Mesenchymal stem cell (in vitro differentiated cells and primary cell): Measurements from ENCODE around the gene COL15A1.

Experiments
- DNase-seq: peaks from one replicate; pipeline ENCODE4 v3.0.0-alpha.2; 2013
- H2AFZ ChIP-seq: one replicate; pipeline ENCODE4 v1.6.1; 2013; ENCODE audit warnings: low read depth, mild to moderate bottlenecking, control low read depth, inconsistent platforms, low read length, moderate library complexity
- H2AK5ac ChIP-seq: 2 replicates; pipeline ENCODE4 v1.6.1; 2013; ENCODE audit warnings: low read length, moderate library complexity, mild to moderate bottlenecking, inconsistent platforms; ENCODE audit not compliant: severe bottlenecking
- H2BK120ac ChIP-seq: one replicate; pipeline ENCODE4 v1.6.1; 2013; ENCODE audit warnings: low read depth, mild to moderate bottlenecking, inconsistent platforms, low read length, moderate library complexity
- H2BK12ac ChIP-seq, 2 experiments: one replicate each; pipeline ENCODE4 v1.6.1; 2013; ENCODE audit warnings: inconsistent platforms in 2 of 2, low read length in 2 of 2, mild to moderate bottlenecking in 2 of 2, moderate library complexity in 2 of 2, control low read depth in 1 of 2
- H2BK15ac ChIP-seq: one replicate; pipeline ENCODE4 v1.6.1; 2013; ENCODE audit warnings: mild to moderate bottlenecking, low read depth, inconsistent platforms; ENCODE audit not compliant: poor library complexity, severe bottlenecking
- H2BK5ac ChIP-seq: 2 replicates; pipeline ENCODE4 v1.6.1; 2013; ENCODE audit warnings: low read depth, mild to moderate bottlenecking, low read length, control low read depth, inconsistent platforms; ENCODE audit not compliant: poor library complexity, severe bottlenecking
- H3K14ac ChIP-seq, 2 experiments: one replicate each; pipeline ENCODE4 v1.6.1; 2013; ENCODE audit warnings: inconsistent platforms in 2 of 2, low read length in 2 of 2, control low read depth in 1 of 2, mild to moderate bottlenecking in 1 of 2, moderate library complexity in 1 of 2
- H3K18ac ChIP-seq, 2 experiments: one replicate each; pipeline ENCODE4 v1.6.1; 2013; ENCODE audit warnings: inconsistent platforms in 2 of 2, low read length in 2 of 2, control low read depth in 1 of 2, low read depth in 1 of 2, mild to moderate bottlenecking in 1 of 2
- H3K23ac ChIP-seq, 2 experiments: one replicate each; pipeline ENCODE4 v1.6.1; 2013; ENCODE audit warnings: inconsistent platforms in 2 of 2, low read length in 2 of 2, mild to moderate bottlenecking in 2 of 2, moderate library complexity in 2 of 2, control low read depth in 1 of 2
- H3K27ac ChIP-seq: 2 replicates; pipeline ENCODE4 v1.5.1; 2013; ENCODE audit warnings: mild to moderate bottlenecking, moderate library complexity, low read length, control low read depth, inconsistent platforms; ENCODE audit not compliant: poor library complexity, severe bottlenecking
- H3K27me3 ChIP-seq, 2 experiments: 2 replicates each; pipeline versions ENCODE4 v1.6.1 to v1.7.0; 2013; ENCODE audit warnings: low read length in 2 of 2, mild to moderate bottlenecking in 2 of 2, moderate library complexity in 2 of 2, control low read depth in 1 of 2, inconsistent platforms in 1 of 2; ENCODE audit not compliant: control insufficient read depth in 1 of 2, insufficient read depth in 1 of 2
- H3K36me3 ChIP-seq, 2 experiments: 2 replicates each; pipeline versions ENCODE4 v1.6.1 to v1.7.0; 2013; ENCODE audit warnings: low read length in 2 of 2, control low read depth in 1 of 2, inconsistent platforms in 1 of 2, low read depth in 1 of 2, mild to moderate bottlenecking in 1 of 2; ENCODE audit not compliant: insufficient read depth in 2 of 2, control insufficient read depth in 1 of 2
- H3K4ac ChIP-seq, 2 experiments: one replicate each; pipeline ENCODE4 v1.6.1; 2013; ENCODE audit warnings: inconsistent platforms in 2 of 2, low read length in 2 of 2, mild to moderate bottlenecking in 2 of 2, moderate library complexity in 2 of 2, control low read depth in 1 of 2, low read depth in 1 of 2
- H3K4me1 ChIP-seq: 2 replicates; pipeline ENCODE4 v1.6.1; 2013; ENCODE audit warnings: low read depth, low read length, control low read depth; ENCODE audit not compliant: control insufficient read depth, insufficient read depth
- H3K4me2 ChIP-seq: 2 replicates; pipeline ENCODE4 v1.6.1; 2013; ENCODE audit warnings: low read length, mild to moderate bottlenecking, inconsistent platforms; ENCODE audit not compliant: poor library complexity, severe bottlenecking
- H3K4me3 ChIP-seq, 2 experiments: 2 replicates each; pipeline versions ENCODE4 v1.5.1 to v1.7.0; 2013; ENCODE audit warnings: low read length in 2 of 2, mild to moderate bottlenecking in 2 of 2, control low read depth in 1 of 2, low read depth in 1 of 2; ENCODE audit not compliant: insufficient read depth in 1 of 2
- H3K79me1 ChIP-seq: replicated peaks from 2 replicates; pipeline ENCODE4 v1.6.1; 2013; ENCODE audit warnings: mild to moderate bottlenecking, control low read depth, low read length, inconsistent platforms; ENCODE audit not compliant: poor library complexity, severe bottlenecking
- H3K9ac ChIP-seq: 2 replicates; pipeline ENCODE4 v1.7.0; 2013; ENCODE audit warnings: mild to moderate bottlenecking, low read length, moderate library complexity
- H3K9me3 ChIP-seq: 2 replicates; pipeline ENCODE4 v1.7.0; 2013; ENCODE audit warnings: mild to moderate bottlenecking, low read length; ENCODE audit not compliant: control insufficient read depth
- H4K8ac ChIP-seq: one replicate; pipeline ENCODE4 v1.6.1; 2013; ENCODE audit warnings: inconsistent platforms, mild to moderate bottlenecking, low read length, moderate library complexity
- H4K91ac ChIP-seq: one replicate; pipeline ENCODE4 v1.6.1; 2013; ENCODE audit warnings: mild to moderate bottlenecking, low read length, inconsistent platforms
- WGBS: methylation state at CpG from one replicate; pipeline ENCODE4 v1.1.7; 2013; ENCODE audit warnings: mixed read lengths; 5-methylcytosine and 5-hydroxymethylcytosine counted together

The COL15A1 gene

DNA sequence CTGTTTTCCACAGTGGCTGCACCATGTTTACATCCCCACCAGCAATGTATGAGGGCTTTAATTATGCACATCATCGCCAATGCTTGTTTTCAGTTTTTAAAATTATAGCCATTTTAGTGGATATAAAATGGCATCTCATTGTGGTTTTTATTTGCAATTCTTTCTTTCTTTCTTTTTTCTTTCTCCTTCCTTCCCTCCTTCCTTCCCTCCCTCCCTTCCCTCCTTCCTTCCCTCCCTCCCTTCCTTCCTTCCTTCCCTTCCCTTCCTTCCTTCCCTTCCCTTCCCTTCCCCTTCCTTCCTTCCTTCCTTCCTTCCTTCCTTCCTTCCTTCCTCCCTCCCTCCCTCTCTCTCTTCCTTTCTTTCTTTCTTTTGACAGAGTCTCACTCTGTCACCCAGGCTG, 6.6 kb downstream of the COL15A1 start:
- no peak overlapping the region for H3K23ac ChIP-seq
- peaks cover 17 to 29% of the 10 kb centered on the region in 2 experiments for H3K27me3 ChIP-seq
- no peak overlapping the region for H3K27ac ChIP-seq
- no peak overlapping the region for H3K18ac ChIP-seq
- no peak overlapping the region for H3K4me2 ChIP-seq
- H3K9ac ChIP-seq = no peak overlapping the region
- H3K36me3 ChIP-seq = no peaks in the 10 kb centered on the region
- no peaks in the 10 kb centered on the region for H3K9me3 ChIP-seq
- no peak overlapping the region for H2AFZ ChIP-seq
- no peak overlapping the region for H4K8ac ChIP-seq
- whole genome bisulfite sequencing = no CpG with 5 or more reads among the region's 1 CpG
- no peak overlapping the region for H2BK5ac ChIP-seq
- no peak overlapping the region for H2AK5ac ChIP-seq
- no peak overlapping the region for H3K14ac ChIP-seq
- no peak overlapping the region for H2BK120ac ChIP-seq
- no peaks in the 10 kb centered on the region for H3K79me1 ChIP-seq
- no peak overlapping the region for H2BK12ac ChIP-seq
- no peak for DNase-seq
- no peak overlapping the region for H3K4ac ChIP-seq
- H4K91ac ChIP-seq = no peak overlapping the region
- no peak overlapping the region for H3K4me3 ChIP-seq
- no peaks in the 10 kb centered on the region for H3K4me1 ChIP-seq
- H2BK15ac ChIP-seq = no peak overlapping the region

DNA sequence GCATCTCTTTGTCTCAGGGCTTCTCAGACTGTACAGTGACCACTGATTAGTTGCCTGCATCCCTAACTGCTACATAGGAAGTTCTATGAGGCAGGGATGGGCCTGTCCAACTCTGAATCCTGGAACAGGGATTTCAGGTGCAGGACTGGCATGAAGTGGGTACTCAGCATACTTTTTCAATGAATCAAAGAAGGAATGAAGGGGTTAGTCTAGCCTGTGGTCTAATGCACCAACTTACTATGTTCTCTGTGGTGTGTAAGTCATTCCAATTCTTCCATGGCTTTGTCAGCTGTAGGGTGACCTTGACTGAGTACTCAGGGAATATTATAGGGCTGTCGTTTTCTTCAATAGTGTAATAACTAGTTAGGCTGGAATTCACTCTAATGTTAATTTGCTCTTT, 8.3 kb downstream of the COL15A1 start:
- no peak overlapping the region for H3K4ac ChIP-seq
- no peak overlapping the region for H3K9ac ChIP-seq
- no peak overlapping the region for H3K4me3 ChIP-seq
- no peaks in the 10 kb centered on the region for H3K79me1 ChIP-seq
- H3K27me3 ChIP-seq = peaks cover 0 to 14% of the 10 kb centered on the region in 2 experiments
- no peak overlapping the region for H3K4me2 ChIP-seq
- no peak overlapping the region for H2BK15ac ChIP-seq
- no peak overlapping the region for H2BK5ac ChIP-seq
- H4K91ac ChIP-seq = no peak overlapping the region
- no peak overlapping the region for H3K18ac ChIP-seq
- no peak overlapping the region for H4K8ac ChIP-seq
- H2AFZ ChIP-seq = no peak overlapping the region
- no peak for DNase-seq
- no peaks in the 10 kb centered on the region for H3K4me1 ChIP-seq
- H3K14ac ChIP-seq = no peak overlapping the region
- H3K27ac ChIP-seq = no peak overlapping the region
- H2AK5ac ChIP-seq = no peak overlapping the region
- H2BK120ac ChIP-seq = no peak overlapping the region
- H2BK12ac ChIP-seq = no peak overlapping the region
- no peaks in the 10 kb centered on the region for H3K36me3 ChIP-seq
- H3K23ac ChIP-seq = no peak overlapping the region
- no CpG with 5 or more reads among the region's 1 CpG for WGBS
- H3K9me3 ChIP-seq = peaks cover 2% of the 10 kb centered on the region

DNA sequence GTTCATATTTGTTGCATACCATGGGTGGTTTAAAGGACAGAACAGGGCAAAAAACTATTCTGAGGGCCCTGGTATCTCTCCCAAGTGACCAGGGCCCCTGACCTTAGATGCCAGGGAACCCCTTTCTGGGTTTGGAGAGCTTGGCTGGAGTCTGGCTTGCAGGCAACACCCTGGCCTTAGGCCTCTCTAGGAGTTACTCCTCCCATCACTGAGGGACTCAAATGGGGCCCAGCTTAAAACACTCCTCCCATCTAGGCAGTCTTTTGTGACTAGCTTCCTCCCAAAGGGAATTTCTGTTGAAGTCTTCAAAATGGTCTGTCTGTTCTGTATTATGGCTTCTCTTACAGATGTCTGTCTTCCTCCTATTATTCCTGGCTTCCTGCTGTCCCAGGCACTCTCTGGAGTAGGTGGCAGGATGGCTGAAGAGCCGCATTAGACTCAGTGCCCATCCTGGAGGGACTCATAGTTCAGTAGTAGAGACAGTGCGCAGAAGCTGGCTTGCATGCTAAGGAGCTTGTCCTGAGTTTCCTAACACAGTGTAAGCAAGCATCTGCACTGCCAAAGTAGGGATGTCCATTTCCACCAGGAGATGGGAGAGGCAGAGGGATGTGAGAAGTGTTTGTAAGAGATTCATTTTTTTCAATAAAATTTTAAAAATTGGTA, 10.0 kb downstream of the COL15A1 start:
- no peak overlapping the region for H4K91ac ChIP-seq
- no peak overlapping the region for H3K18ac ChIP-seq
- no peak overlapping the region for H4K8ac ChIP-seq
- peaks cover 0 to 3% of the 10 kb centered on the region in 2 experiments for H3K27me3 ChIP-seq
- no peaks in the 10 kb centered on the region for H3K36me3 ChIP-seq
- 76% methylated on average over 2 of the region's 2 CpGs for WGBS
- no peak overlapping the region for H3K4ac ChIP-seq
- no peak overlapping the region for H2BK120ac ChIP-seq
- H3K79me1 ChIP-seq = no peaks in the 10 kb centered on the region
- H3K23ac ChIP-seq = no peak overlapping the region
- no peak overlapping the region for H3K14ac ChIP-seq
- H3K4me3 ChIP-seq = no peak overlapping the region
- no peak overlapping the region for H3K9ac ChIP-seq
- no peak overlapping the region for H2BK15ac ChIP-seq
- no peak overlapping the region for H3K4me2 ChIP-seq
- H3K27ac ChIP-seq = no peak overlapping the region
- H3K4me1 ChIP-seq = no peaks in the 10 kb centered on the region
- H2AK5ac ChIP-seq = no peak overlapping the region
- no peak overlapping the region for H2AFZ ChIP-seq
- peaks cover 6% of the 10 kb centered on the region for H3K9me3 ChIP-seq
- H2BK5ac ChIP-seq = no peak overlapping the region
- no peak for DNase-seq
- H2BK12ac ChIP-seq = no peak overlapping the region

DNA sequence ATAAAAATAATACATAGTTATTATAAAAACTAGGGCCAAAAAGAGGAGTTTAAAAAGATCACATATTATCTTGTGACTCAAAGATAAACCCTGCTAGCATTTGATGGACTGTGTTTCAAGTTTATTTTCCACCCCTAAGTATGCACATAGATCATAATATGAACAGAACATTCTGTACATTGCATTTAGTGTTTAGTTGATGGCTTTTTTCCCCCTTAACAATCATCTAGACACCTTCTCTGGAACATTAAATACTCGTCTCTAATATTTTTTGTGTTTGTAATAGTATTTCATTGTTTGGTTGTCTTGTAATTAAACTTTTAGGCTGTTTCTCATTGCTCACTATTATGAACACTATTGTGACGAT, 10.5 kb downstream of the COL15A1 start:
- Histone ChIP-seq H3K18ac (no peak overlapping the region), H2BK15ac (no peak overlapping the region), H4K91ac (no peak overlapping the region), H3K23ac (no peak overlapping the region), H3K27ac (no peak overlapping the region), H3K36me3 (no peaks in the 10 kb centered on the region), H3K9me3 (peaks cover 6% of the 10 kb centered on the region), H3K14ac (no peak overlapping the region), H2AFZ (no peak overlapping the region), H2BK5ac (no peak overlapping the region), H2AK5ac (no peak overlapping the region), H2BK120ac (no peak overlapping the region), H3K4me3 (no peak overlapping the region), H3K4me1 (no peaks in the 10 kb centered on the region), H3K79me1 (no peaks in the 10 kb centered on the region), H3K4ac (no peak overlapping the region), H3K9ac (no peak overlapping the region), H3K4me2 (no peak overlapping the region), H2BK12ac (no peak overlapping the region), H3K27me3 (peaks cover 0 to 3% of the 10 kb centered on the region in 2 experiments), H4K8ac (no peak overlapping the region)
- DNase-seq = no peak
- WGBS = 100% methylated on average over 1 of the region's 2 CpGs
